Neural progenitor cell (in vitro differentiated cells): ENCODE results near the gene PODN. TPM values are rescaled to one million over a fixed set of nuclear protein-coding genes. Genes with fewer than 3 reads are reported as not detected.

Experiments used
- DNase-seq: peaks from one replicate; pipeline ENCODE4 v3.0.0-alpha.2; 2016; ENCODE audit warnings: low spot score
- H2AFZ ChIP-seq: fragments of 200-600 bp; sonication (generic); replicated peaks from 2 replicates; pipeline ENCODE4 v1.6.1; 2016; ENCODE audit warnings: antibody characterized with exemption
- H3F3A ChIP-seq: fragments of 200-600 bp; sonication (generic); 2 replicates; pipeline ENCODE4 v1.6.1; 2016; ENCODE audit warnings: antibody characterized with exemption, low read depth
- H3K27ac ChIP-seq: fragments of 200-600 bp; sonication (generic); 2 replicates; pipeline ENCODE4 v1.5.1; 2016; ENCODE audit warnings: mild to moderate bottlenecking
- H3K27me3 ChIP-seq: fragments of 200-600 bp; sonication (generic); 2 replicates; pipeline ENCODE4 v1.6.1; 2016; ENCODE audit warnings: mild to moderate bottlenecking, moderate library complexity
- H3K36me3 ChIP-seq: fragments of 200-600 bp; sonication (generic); 2 replicates; pipeline ENCODE4 v1.5.1; 2016
- H3K4me1 ChIP-seq: fragments of 200-600 bp; sonication (generic); 2 replicates; pipeline ENCODE4 v1.6.1; 2016; ENCODE audit warnings: mixed run types
- H3K4me2 ChIP-seq: fragments of 200-600 bp; sonication (generic); 2 replicates; pipeline ENCODE4 v1.6.1; 2016
- H3K4me3 ChIP-seq: fragments of 200-600 bp; sonication (generic); 2 replicates; pipeline ENCODE4 v1.5.1; 2016
- H3K79me2 ChIP-seq: fragments of 200-600 bp; sonication (generic); 2 replicates; pipeline ENCODE4 v1.6.1; 2016; ENCODE audit warnings: low read depth
- H3K9ac ChIP-seq: fragments of 200-600 bp; sonication (generic); 2 replicates; pipeline ENCODE4 v1.6.1; 2016
- H3K9me3 ChIP-seq: fragments of 200-600 bp; sonication (generic); 2 replicates; pipeline ENCODE4 v1.5.1; 2016; ENCODE audit warnings: low read depth
- H4K20me1 ChIP-seq: fragments of 200-600 bp; sonication (generic); 2 replicates; pipeline ENCODE4 v1.6.1; 2016; ENCODE audit warnings: low read depth
- H3K27ac Mint-ChIP-seq: 3 replicates; pipeline ENCODE4 v1.8.0; 2021; ENCODE audit warnings: mixed read lengths
- H3K27me3 Mint-ChIP-seq: 2 replicates; pipeline ENCODE4 v1.8.0; 2022; ENCODE audit warnings: low read depth, mild to moderate bottlenecking, inconsistent platforms, moderate library complexity, mixed read lengths; ENCODE audit not compliant: insufficient read depth
- H3K36me3 Mint-ChIP-seq: 3 replicates; pipeline ENCODE4 v1.8.0; 2021; ENCODE audit warnings: mixed read lengths
- H3K4me1 Mint-ChIP-seq: 3 replicates; pipeline ENCODE4 v1.8.0; 2021; ENCODE audit warnings: mixed read lengths
- H3K4me3 Mint-ChIP-seq: 3 replicates; pipeline ENCODE4 v1.8.0; 2021; ENCODE audit warnings: mild to moderate bottlenecking, moderate library complexity, mixed read lengths
- H3K9me3 Mint-ChIP-seq: 3 replicates; pipeline ENCODE4 v1.8.0; 2020; ENCODE audit warnings: mixed read lengths
- EZH2 ChIP-seq: fragments of 200-600 bp; sonication (generic); IDR thresholded peaks from 2 replicates; pipeline ENCODE4 v1.6.1; 2017; ENCODE audit warnings: antibody characterized with exemption, mild to moderate bottlenecking, moderate library complexity
- EZH2phosphoT487 ChIP-seq: fragments of 200-600 bp; sonication (generic); IDR thresholded peaks from 2 replicates; pipeline ENCODE4 v1.6.1; 2017; ENCODE audit warnings: antibody characterized with exemption
- total RNA-seq: library from RNA; depleted of rRNA; stranded (reverse); fragments of >200 nt; gene quantifications from 2 replicates; pipeline ENCODE4 v1.2.3, GENCODE V29; 2015; ENCODE audit warnings: low replicate concordance
- TF ChIP-seq, protein P1 (sequence below): fragments of 200-600 bp; sonication (generic); IDR thresholded peaks from 2 replicates; pipeline ENCODE4 v1.5.1; 2017; ENCODE audit warnings: antibody characterized with exemption, mild to moderate bottlenecking

PODN gene
- total RNA-seq, 1 donor from 2014 or later = not detected

- no peak for DNase-seq
These were observed 20.9 kb downstream of the PODN start for GRCh38 chr1:53082826-53083455.

GRCh38 chr1:53083636-53084588 is 21.9 kb downstream of the PODN start:
- DNase-seq = no peak
- Mint-ChIP-seq H3K9me3 (no peaks in the 10 kb centered on the region), H3K36me3 (no peaks in the 10 kb centered on the region), H3K4me3 (no peak overlapping the region), H3K27ac (peak overlapping the region; percentile 83), H3K27me3 (peaks cover 27% of the 10 kb centered on the region), H3K4me1 (peaks cover 18% of the 10 kb centered on the region)
- H4K20me1 ChIP-seq = no peaks in the 10 kb centered on the region
- no peak overlapping the region for H3K9ac ChIP-seq
- H3K36me3 ChIP-seq = no peaks in the 10 kb centered on the region
- TF ChIP-seq EZH2 (no peak), EZH2phosphoT487 (no peak)
- TF ChIP-seq, protein P1, sequence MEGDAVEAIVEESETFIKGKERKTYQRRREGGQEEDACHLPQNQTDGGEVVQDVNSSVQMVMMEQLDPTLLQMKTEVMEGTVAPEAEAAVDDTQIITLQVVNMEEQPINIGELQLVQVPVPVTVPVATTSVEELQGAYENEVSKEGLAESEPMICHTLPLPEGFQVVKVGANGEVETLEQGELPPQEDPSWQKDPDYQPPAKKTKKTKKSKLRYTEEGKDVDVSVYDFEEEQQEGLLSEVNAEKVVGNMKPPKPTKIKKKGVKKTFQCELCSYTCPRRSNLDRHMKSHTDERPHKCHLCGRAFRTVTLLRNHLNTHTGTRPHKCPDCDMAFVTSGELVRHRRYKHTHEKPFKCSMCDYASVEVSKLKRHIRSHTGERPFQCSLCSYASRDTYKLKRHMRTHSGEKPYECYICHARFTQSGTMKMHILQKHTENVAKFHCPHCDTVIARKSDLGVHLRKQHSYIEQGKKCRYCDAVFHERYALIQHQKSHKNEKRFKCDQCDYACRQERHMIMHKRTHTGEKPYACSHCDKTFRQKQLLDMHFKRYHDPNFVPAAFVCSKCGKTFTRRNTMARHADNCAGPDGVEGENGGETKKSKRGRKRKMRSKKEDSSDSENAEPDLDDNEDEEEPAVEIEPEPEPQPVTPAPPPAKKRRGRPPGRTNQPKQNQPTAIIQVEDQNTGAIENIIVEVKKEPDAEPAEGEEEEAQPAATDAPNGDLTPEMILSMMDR = no peak
- no peak overlapping the region for H3K27ac ChIP-seq
- H3K4me3 ChIP-seq = no peak overlapping the region
- H3K4me2 ChIP-seq = no peak overlapping the region
- H3K9me3 ChIP-seq = no peaks in the 10 kb centered on the region
- H3K27me3 ChIP-seq = no peaks in the 10 kb centered on the region
- H3K79me2 ChIP-seq = no peaks in the 10 kb centered on the region
- no peaks in the 10 kb centered on the region for H3F3A ChIP-seq
- H3K4me1 ChIP-seq = peaks cover 16% of the 10 kb centered on the region
- no peak overlapping the region for H2AFZ ChIP-seq

More at GRCh38 chr1:53082826-53083455, 20.9 kb downstream of the PODN start:
- Histone ChIP-seq H2AFZ (no peak overlapping the region), H3K36me3 (no peaks in the 10 kb centered on the region), H3K27ac (no peak overlapping the region), H3K9me3 (no peaks in the 10 kb centered on the region), H4K20me1 (no peaks in the 10 kb centered on the region), H3K4me3 (no peak overlapping the region), H3K4me2 (no peak overlapping the region), H3K79me2 (no peaks in the 10 kb centered on the region), H3K9ac (no peak overlapping the region), H3F3A (no peaks in the 10 kb centered on the region), H3K4me1 (peaks cover 12% of the 10 kb centered on the region), H3K27me3 (no peaks in the 10 kb centered on the region)
- Mint-ChIP-seq H3K27me3 (peaks cover 22% of the 10 kb centered on the region), H3K9me3 (no peaks in the 10 kb centered on the region), H3K4me1 (peaks cover 17% of the 10 kb centered on the region), H3K27ac (peak overlapping the region; percentile 40), H3K4me3 (no peak overlapping the region), H3K36me3 (no peaks in the 10 kb centered on the region)
- no peak for TF ChIP-seq EZH2phosphoT487

DNA sequence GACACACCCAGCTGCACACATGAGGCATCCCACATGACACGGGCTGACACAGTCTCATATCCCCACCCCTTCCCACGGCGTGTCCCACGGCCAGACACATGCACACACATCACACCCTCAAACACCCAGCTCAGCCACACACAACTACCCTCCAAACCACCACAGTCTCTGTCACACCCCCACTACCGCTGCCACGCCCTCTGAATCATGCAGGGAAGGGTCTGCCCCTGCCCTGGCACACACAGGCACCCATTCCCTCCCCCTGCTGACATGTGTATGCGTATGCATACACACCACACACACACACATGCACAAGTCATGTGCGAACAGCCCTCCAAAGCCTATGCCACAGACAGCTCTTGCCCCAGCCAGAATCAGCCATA is 22.6 kb downstream of the PODN start:
- peaks cover 18% of the 10 kb centered on the region for H3K4me1 Mint-ChIP-seq
- H4K20me1 ChIP-seq = no peaks in the 10 kb centered on the region
- H3K27ac ChIP-seq = no peak overlapping the region
- no peak for DNase-seq
- H3K9me3 ChIP-seq = no peaks in the 10 kb centered on the region
- H3K27me3 ChIP-seq = no peaks in the 10 kb centered on the region
- H3F3A ChIP-seq = no peaks in the 10 kb centered on the region
- H3K36me3 Mint-ChIP-seq = no peaks in the 10 kb centered on the region
- peaks cover 16% of the 10 kb centered on the region for H3K4me1 ChIP-seq
- TF ChIP-seq, protein P1 = no peak
- no peak for TF ChIP-seq EZH2
- no peak for TF ChIP-seq EZH2phosphoT487
- H3K27me3 Mint-ChIP-seq = peaks cover 24% of the 10 kb centered on the region
- H3K79me2 ChIP-seq = no peaks in the 10 kb centered on the region
- H3K27ac Mint-ChIP-seq = peak overlapping the region; percentile 83
- no peak overlapping the region for H3K4me3 ChIP-seq
- no peak overlapping the region for H2AFZ ChIP-seq
- H3K9ac ChIP-seq = no peak overlapping the region
- H3K4me3 Mint-ChIP-seq = no peak overlapping the region
- H3K36me3 ChIP-seq = no peaks in the 10 kb centered on the region
- H3K4me2 ChIP-seq = no peak overlapping the region
- H3K9me3 Mint-ChIP-seq = no peaks in the 10 kb centered on the region
